Duodenal mucosa (tissue), 2 donors: Measurements from ENCODE around the gene FASTK.
"Not testable (repeated sequence)": the region's sequence is repeated elsewhere in the genome, so short reads cannot be mapped to it uniquely, and the experiment has no call there.

Experiments used
- H3K27ac ChIP-seq: one replicate; pipeline ENCODE4 v1.7.0; 2013; ENCODE audit warnings: low read depth, low read length
- H3K27me3 ChIP-seq, 2 donors: one replicate each; pipeline ENCODE4 v1.7.0; 2013; ENCODE audit warnings: low read length in 2 of 2, control low read depth in 1 of 2; ENCODE audit not compliant: insufficient read depth in 2 of 2, control insufficient read depth in 1 of 2
- H3K36me3 ChIP-seq, 2 donors: one replicate each; pipeline ENCODE4 v1.7.0; 2013; ENCODE audit warnings: low read length in 2 of 2, control low read depth in 1 of 2; ENCODE audit not compliant: insufficient read depth in 2 of 2, control insufficient read depth in 1 of 2
- H3K4me1 ChIP-seq, 2 donors: one replicate each; pipeline ENCODE4 v1.7.0; 2013; ENCODE audit warnings: low read length in 2 of 2, control low read depth in 1 of 2; ENCODE audit not compliant: insufficient read depth in 2 of 2, control insufficient read depth in 1 of 2
- H3K4me3 ChIP-seq, 2 donors: one replicate each; pipeline ENCODE4 v1.7.0; 2013; ENCODE audit warnings: low read length in 2 of 2, low read depth in 1 of 2
- H3K9ac ChIP-seq, 2 donors: one replicate each; pipeline ENCODE4 v1.7.0; 2013; ENCODE audit warnings: low read length in 2 of 2, low read depth in 1 of 2
- H3K9me3 ChIP-seq, 2 donors: one replicate each; pipeline ENCODE4 v1.7.0; 2013; ENCODE audit warnings: low read length in 2 of 2, control low read depth in 1 of 2; ENCODE audit not compliant: control insufficient read depth in 1 of 2

Gene FASTK

DNA sequence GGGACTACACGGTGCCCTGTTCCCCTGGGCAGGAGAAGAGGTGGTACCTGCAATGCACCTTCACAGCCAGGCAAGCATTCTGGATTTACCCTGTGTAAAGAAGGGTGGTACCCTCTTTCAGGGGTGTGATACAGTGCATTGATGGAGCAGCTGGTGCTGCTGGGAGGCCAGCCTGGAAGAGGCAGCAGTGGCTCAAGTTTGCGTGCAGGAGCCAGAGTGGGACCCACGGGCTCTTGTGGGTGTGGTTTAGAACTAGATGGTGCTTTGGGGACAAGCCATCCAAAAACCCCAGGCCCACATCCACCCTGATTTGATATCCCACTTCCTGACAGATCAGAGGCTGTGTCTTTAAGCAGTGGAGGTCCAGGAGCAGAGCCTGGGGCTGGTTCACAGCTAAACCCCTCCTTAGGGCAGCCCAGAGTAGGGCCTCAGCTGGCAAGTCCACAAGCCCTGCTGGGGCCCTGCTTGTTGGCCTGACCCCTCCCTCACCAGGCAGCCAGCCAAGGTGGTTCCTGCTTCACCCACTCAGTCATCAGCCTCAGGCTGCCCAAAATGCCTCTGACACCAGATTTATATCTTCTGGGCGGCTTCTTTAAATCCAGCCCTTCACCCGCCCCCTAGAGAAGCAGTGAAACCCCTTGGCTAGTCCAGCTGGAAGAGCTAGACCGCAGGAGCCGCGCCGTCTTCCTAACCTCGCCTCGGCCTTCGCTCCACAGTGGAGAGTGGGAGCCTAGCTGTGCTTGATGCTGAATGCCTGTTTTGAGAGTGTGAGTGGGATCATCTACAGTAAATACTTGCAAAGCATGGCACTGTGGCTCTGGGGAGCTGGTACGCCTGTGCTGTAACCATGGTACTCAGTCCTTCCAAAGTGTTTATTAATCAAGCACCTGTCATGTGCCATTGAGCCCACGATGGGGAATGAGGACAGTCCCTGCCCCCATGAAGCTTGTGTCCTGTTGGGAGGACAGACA, 33.7 kb downstream of the FASTK start:
- Histone ChIP-seq H3K4me1 (no peaks in the 10 kb centered on the region), H3K9me3 (no peaks in the 10 kb centered on the region), H3K9ac (no peak overlapping the region), H3K36me3 (peaks cover 0 to 19% of the 10 kb centered on the region in 2 donors), H3K27me3 (no peaks in the 10 kb centered on the region), H3K27ac (no peak overlapping the region), H3K4me3 (no peak overlapping the region)

DNA sequence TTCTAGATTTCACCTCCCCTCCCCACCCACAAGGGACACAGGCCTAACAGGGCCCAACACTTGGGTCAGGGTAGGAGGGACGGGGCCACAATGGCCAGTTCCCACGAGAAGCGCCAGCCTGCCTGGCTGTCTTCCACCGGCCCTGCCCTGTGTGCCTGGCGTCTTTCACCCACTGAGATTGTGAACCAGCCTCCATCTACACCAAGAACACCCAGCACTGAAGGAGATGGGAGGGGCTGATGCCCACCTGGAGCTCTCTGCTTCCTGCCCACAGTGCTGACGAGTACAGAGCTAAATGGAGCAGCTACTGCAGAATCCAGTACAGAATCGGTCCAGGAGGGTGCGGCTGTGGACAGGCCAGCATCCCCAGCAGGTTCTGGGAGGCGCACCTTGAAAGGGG, 34.6 kb downstream of the FASTK start:
- H3K9me3 ChIP-seq: no peaks in the 10 kb centered on the region
- no peak overlapping the region for H3K27ac ChIP-seq
- H3K36me3 ChIP-seq: peaks cover 0 to 20% of the 10 kb centered on the region in 2 donors

DNA sequence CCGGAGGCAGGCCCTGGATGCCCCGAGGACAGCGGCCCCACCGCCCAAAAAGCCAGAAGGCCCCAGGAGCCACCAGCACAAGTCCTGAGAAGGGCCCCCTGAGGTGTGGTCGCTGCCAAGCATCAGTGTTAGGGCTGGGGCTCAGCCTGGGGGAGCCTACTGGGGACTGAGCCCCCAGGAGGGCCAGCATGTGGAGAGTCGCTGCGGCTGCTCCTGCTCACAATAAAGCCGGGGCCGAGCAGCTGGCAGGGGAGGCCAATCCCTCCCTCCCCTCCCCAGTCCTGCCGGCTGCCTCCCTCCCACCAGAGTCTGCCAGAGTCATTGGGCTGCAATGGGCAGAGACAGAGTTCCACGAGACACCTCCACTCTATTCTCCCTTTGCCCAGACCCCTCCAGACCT, 35.3 kb downstream of the FASTK start:
- Histone ChIP-seq H3K4me1 (no peaks in the 10 kb centered on the region), H3K9me3 (no peaks in the 10 kb centered on the region), H3K27me3 (no peaks in the 10 kb centered on the region), H3K4me3 (no peak overlapping the region), H3K36me3 (peaks cover 0 to 20% of the 10 kb centered on the region in 2 donors), H3K9ac (no peak overlapping the region), H3K27ac (no peak overlapping the region)

More for the DNA sequence above, 34.6 kb downstream of the FASTK start:
- no peaks in the 10 kb centered on the region for H3K27me3 ChIP-seq
- H3K4me3 ChIP-seq: no peak overlapping the region
- H3K4me1 ChIP-seq: no peaks in the 10 kb centered on the region
- no peak overlapping the region for H3K9ac ChIP-seq

DNA sequence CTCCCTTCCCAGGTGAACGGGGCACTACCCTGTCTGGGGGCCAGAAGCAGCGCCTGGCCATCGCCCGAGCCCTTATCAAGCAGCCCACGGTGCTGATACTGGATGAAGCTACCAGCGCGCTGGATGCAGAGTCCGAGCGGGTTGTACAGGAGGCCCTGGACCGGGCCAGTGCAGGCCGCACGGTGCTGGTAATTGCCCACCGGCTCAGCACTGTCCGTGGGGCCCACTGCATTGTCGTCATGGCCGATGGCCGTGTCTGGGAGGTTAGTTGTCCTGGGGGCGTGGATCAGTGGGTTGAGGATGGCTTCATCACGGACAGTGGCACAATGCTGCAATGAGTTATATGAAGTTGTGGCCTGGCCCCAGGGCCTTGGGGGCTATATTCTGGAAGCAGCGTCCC, 36.6 kb downstream of the FASTK start:
- Histone ChIP-seq H3K9me3 (no peaks in the 10 kb centered on the region), H3K4me1 (peaks cover 7 to 8% of the 10 kb centered on the region in 2 donors), H3K9ac (no peak overlapping the region), H3K27me3 (no peaks in the 10 kb centered on the region), H3K27ac (no peak overlapping the region), H3K4me3 (no peak overlapping the region), H3K36me3 (peaks cover 0 to 20% of the 10 kb centered on the region in 2 donors)

DNA sequence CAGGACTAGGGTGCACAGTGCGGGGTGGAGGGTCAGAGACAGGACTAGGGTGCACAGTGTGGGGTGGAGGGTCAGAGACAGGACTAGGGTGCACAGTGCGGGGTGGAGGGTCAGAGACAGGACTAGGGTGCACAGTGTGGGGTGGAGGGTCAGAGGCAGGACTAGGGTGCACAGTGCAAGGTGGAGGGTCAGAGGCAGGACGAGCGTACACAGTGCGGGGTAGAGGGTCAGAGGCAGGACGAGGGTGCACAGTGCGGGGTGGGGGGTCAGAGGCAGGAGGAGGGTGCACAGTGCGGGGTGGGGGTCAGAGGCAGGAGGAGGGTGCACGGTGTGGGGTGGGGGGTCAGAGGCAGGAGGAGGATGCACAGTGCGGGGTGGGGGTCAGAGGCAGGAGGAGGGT, 37.2 kb downstream of the FASTK start:
- H3K36me3 ChIP-seq: peaks cover 0 to 20% of the 10 kb centered on the region in 2 donors
- H3K4me3 ChIP-seq, H3K9me3 ChIP-seq, H3K27ac ChIP-seq, H3K9ac ChIP-seq, H3K27me3 ChIP-seq: not testable (repeated sequence)
- H3K4me1 ChIP-seq: peaks cover 9 to 12% of the 10 kb centered on the region in 2 donors

DNA sequence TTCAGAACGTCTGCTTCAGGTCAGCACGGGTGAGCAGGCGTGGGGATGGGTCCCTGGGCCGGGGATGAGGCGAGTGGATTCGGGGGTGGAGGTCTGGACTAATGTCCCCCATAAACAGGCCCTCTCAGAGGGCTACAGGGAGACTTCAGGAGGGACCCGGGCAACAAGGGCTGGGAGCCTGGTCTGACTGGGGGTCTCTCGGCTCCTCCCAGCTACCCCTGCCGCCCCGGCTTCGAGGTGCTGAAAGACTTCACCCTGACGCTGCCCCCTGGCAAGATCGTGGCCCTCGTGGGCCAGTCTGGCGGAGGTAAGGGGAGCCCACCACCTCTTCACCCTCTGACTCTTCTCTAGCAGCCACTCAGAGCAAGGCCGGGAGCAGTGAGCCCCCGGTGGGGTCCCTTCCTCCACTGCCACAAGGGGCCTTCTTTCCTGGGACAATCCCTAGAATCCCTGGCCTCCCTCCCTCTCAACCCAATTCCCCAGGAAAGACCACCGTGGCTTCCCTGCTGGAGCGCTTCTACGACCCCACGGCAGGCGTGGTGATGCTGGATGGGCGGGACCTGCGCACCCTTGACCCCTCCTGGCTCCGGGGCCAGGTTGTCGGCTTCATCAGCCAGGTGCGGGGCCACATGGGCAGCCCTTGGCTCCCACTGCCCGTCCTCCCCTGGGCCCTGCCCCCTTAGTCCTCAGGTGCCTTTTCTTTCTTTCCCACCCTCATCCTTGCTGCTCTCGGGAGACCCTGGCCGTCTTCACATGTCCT, 39.8 kb downstream of the FASTK start:
- Histone ChIP-seq H3K9me3 (no peaks in the 10 kb centered on the region), H3K27me3 (no peaks in the 10 kb centered on the region), H3K36me3 (peaks cover 7 to 31% of the 10 kb centered on the region in 2 donors), H3K9ac (no peak overlapping the region), H3K4me1 (peaks cover 9 to 12% of the 10 kb centered on the region in 2 donors), H3K27ac (no peak overlapping the region), H3K4me3 (no peak overlapping the region)

DNA sequence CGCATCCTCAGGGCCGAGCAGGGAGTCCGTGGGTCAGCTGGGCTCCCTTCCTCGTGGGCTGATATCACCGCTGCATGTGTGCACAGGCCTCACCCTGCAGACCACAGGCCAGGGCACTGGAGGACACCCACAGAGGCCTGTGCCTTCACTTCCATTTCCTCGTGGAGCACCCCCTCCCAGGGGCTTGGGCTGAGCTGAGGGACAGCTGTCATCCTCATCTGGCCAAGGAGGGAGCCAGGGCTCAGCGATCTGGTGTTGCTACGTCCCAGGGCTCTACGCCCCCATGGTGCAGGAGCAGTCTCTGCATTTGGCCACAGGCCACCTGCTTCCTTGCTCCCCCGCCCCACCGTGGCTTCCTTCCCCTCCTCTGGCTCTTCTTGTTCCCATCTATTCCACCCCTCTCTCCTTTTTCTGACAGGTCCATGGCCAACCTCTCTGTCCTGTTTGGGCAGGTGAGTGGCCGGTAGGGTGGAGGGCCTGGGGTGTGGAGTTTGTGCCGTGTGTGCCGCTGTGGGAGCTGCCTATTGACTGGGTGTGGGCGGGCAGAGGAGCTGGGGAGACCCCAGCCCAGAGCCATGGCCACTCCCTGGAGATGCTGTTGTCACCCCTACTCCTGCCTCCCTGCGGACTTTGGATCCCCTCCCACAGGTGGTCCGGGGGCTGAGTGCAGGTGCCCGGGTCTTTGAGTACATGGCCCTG, 40.6 kb downstream of the FASTK start:
- H3K4me1 ChIP-seq: peaks cover 9 to 12% of the 10 kb centered on the region in 2 donors
- H3K9me3 ChIP-seq: no peaks in the 10 kb centered on the region
- peaks cover 13 to 36% of the 10 kb centered on the region in 2 donors for H3K36me3 ChIP-seq
- no peaks in the 10 kb centered on the region for H3K27me3 ChIP-seq
- no peak overlapping the region for H3K4me3 ChIP-seq
- H3K9ac ChIP-seq: no peak overlapping the region
- no peak overlapping the region for H3K27ac ChIP-seq

DNA sequence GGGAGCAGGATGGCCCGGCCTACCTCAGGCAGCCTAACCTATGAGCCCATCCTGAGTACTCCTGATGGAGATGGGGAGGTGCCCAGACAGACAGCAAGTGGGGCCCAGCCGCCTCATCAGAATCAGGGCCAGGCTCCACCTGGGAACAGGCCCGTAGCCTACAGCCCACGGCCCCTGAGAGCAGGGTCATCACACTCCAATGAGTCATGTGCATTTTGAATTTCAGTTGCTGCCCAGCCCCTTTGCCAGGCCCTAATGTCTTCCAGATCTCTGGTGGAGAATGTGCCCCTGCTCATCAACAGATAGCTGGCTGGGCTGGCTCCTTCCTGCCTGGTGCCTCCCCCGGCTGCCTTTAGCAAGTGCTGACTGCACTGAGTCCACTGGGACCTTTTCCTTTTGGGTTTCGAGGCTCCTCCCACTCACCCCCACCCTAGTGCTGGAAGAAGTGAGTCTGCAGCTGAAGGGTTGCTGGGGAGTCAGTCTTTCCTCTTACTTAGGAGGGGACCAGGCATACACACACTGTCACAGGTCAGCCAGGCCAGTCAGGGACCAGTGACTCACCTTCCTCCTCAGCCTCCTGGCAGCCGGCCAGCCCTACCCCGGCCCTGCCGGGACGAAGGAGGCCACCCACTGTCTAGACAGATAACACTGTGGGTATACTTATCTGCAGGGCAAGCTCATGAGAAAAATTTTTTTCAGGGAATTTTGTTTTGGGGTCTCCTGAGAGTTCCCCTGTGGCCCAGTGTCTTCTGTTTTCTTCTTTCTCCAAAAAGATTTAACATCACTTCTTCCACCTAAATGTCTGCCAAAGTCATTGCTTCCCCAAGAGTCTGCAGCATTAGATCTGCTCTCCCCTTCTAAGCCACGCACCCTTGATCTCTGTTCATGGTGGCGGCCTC, 41.4 kb downstream of the FASTK start:
- Histone ChIP-seq H3K9ac (no peak overlapping the region), H3K27me3 (no peaks in the 10 kb centered on the region), H3K36me3 (peaks cover 17 to 39% of the 10 kb centered on the region in 2 donors), H3K4me1 (peaks cover 9 to 12% of the 10 kb centered on the region in 2 donors), H3K27ac (no peak overlapping the region), H3K4me3 (no peak overlapping the region), H3K9me3 (no peaks in the 10 kb centered on the region)

DNA sequence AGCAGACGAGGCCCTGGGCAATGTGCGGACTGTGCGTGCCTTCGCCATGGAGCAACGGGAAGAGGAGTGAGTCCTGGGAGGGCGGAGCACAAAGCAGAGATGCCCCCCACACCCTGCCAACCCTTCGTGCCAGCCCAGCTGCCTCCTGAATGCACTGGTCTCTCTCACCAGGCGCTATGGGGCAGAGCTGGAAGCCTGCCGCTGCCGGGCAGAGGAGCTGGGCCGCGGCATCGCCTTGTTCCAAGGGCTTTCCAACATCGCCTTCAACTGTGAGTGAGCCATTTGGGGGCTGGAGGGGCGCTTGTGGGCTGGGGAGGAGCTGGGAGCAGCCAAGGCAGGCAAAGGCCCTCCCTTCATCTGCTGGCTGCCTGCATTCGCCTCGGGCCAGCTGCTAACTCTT, 44.7 kb downstream of the FASTK start:
- no peak overlapping the region for H3K9ac ChIP-seq
- no peaks in the 10 kb centered on the region for H3K9me3 ChIP-seq
- H3K27me3 ChIP-seq: no peaks in the 10 kb centered on the region
- peaks cover 17 to 44% of the 10 kb centered on the region in 2 donors for H3K36me3 ChIP-seq
- H3K4me3 ChIP-seq: no peak overlapping the region
- H3K4me1 ChIP-seq: peaks cover 9 to 12% of the 10 kb centered on the region in 2 donors
- H3K27ac ChIP-seq: no peak overlapping the region
